Aorta (tissue), 5 donors: ENCODE results near the gene TNP1. TPM values are rescaled to one million over a fixed set of nuclear protein-coding genes. Genes with fewer than 3 reads are reported as not detected.

Source experiments
- ATAC-seq: fragments of 200-7000 bp; cut with Tn5 transposase; one replicate; pipeline ENCODE4 v1.9.1; 2022; ENCODE audit warnings: moderate library complexity; ENCODE audit not compliant: low FRiP score
- DNase-seq, 2 donors: peaks; one replicate each; pipeline ENCODE4 v3.0.0-alpha.2; 2020
- H3K27ac ChIP-seq, 2 donors: one replicate each; pipeline ENCODE4 v1.5.1; 2013; ENCODE audit warnings: low read length in 2 of 2, mild to moderate bottlenecking in 2 of 2, moderate library complexity in 2 of 2, control low read depth in 1 of 2, inconsistent platforms in 1 of 2, low read depth in 1 of 2
- H3K27me3 ChIP-seq, 2 donors: one replicate each; pipeline ENCODE4 v1.6.1; 2013; ENCODE audit warnings: control low read depth in 1 of 2, low read length in 1 of 2, mild to moderate bottlenecking in 1 of 2, moderate library complexity in 1 of 2; ENCODE audit not compliant: insufficient read depth in 2 of 2, control insufficient read depth in 1 of 2
- H3K36me3 ChIP-seq, 2 donors: one replicate each; pipeline ENCODE4 v1.6.1; 2013; ENCODE audit warnings: control low read depth in 1 of 2, low read length in 1 of 2, mild to moderate bottlenecking in 1 of 2; ENCODE audit not compliant: insufficient read depth in 2 of 2, control insufficient read depth in 1 of 2
- H3K4me1 ChIP-seq, 2 donors: one replicate each; pipeline ENCODE4 v1.6.1; 2013; ENCODE audit warnings: low read length in 2 of 2, control low read depth in 1 of 2, mild to moderate bottlenecking in 1 of 2, moderate library complexity in 1 of 2; ENCODE audit not compliant: insufficient read depth in 2 of 2, control insufficient read depth in 1 of 2
- H3K4me3 ChIP-seq, 2 donors: one replicate each; pipeline ENCODE4 v1.5.1; 2013; ENCODE audit warnings: low read length in 2 of 2, control low read depth in 1 of 2, mild to moderate bottlenecking in 1 of 2
- H3K9me3 ChIP-seq: one replicate; pipeline ENCODE4 v1.6.1; 2013; ENCODE audit warnings: mild to moderate bottlenecking, low read length; ENCODE audit not compliant: control insufficient read depth
- WGBS, 2 donors: extraction: QIAGEN DNeasy Blood & Tissue Kit; methylation state at CpG; one replicate each; pipeline ENCODE4 v1.1.7; 2013; 5-methylcytosine and 5-hydroxymethylcytosine counted together
- intact Hi-C, 2 donors: fragments of 100-400 bp; cut with DNase I; formaldehyde crosslinking; loops; one replicate each; pipeline versions ENCODE4 v1.14.2 to v1.15.0; 2022
- polyA plus RNA-seq, 2 donors: library from polyadenylated mRNA; stranded (reverse); fragments of 200-250 nt; gene quantifications; one replicate each; pipeline ENCODE4 v1.2.3, GENCODE V29; 2013
- total RNA-seq, 2 donors: library from RNA; stranded (reverse); fragmentation: NEBNext Ultra II Directional; extraction: Animal tissue kit (Norgen Biotek cat#: 25700); gene quantifications; one replicate each; pipeline ENCODE4 v1.2.1, GENCODE V29; 2021
- donor health status: healthy with polysubstance abuse.
- donor health status: Bipolar disorder and iron deficiency.
- donor health status: DM: no; HTN: no; CAD: no.
- donor health status: DM: no; HTN: no; CAD: no.
- donor health status: DM: yes; HTN: yes; CAD: no.

TNP1 gene
- total and polyA plus RNA-seq, 4 donors, result not detected

- Histone ChIP-seq H3K27ac (no peak overlapping the region), H3K27me3 (no peaks in the 10 kb centered on the region), H3K4me1 (peaks cover 0 to 4% of the 10 kb centered on the region in 2 donors), H3K36me3 (no peaks in the 10 kb centered on the region), H3K9me3 (no peaks in the 10 kb centered on the region), H3K4me3 (no peak overlapping the region)
- intact Hi-C loops, result loop anchor here in 1 of 2 donors (10.0 kb wide), 1 partner anchor 265 kb away; no protein-coding TSS in a partner anchor
- DNase-seq (no peak), ATAC-seq (no peak)
- 96 to 99% methylated on average over 3 of the region's 3 CpGs for WGBS, 2 donors
Measured at GRCh38 chr2:216839688-216840087, 20.2 kb downstream of the TNP1 start.

DNA sequence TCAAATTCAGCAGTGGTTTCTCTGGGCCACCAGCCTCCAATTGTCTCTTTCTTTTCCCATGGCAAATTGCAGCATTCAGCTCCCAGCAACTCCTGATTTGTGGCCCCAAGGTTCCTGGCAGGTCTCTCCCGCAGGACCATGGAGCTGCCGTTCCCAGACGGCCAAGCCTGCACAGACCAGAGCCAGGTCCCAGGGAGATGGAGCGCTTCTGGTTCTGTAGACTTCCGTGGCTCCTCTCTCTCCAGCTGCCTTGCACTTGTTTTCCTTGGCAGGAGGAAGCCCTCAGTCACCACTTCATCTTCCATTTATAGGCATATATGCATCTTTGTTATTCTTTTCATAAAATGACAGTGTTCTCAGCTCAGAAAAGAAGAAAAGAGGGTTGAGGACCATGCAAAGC is 21.7 kb downstream of the TNP1 start:
- no peak overlapping the region for H3K4me3 ChIP-seq
- H3K9me3 ChIP-seq, result no peaks in the 10 kb centered on the region
- H3K27ac ChIP-seq, result peak overlapping the region; percentile 19 to 53
- peaks cover 0 to 4% of the 10 kb centered on the region in 2 donors for H3K4me1 ChIP-seq
- intact Hi-C loops, result loop anchor here in 1 of 2 donors (10.0 kb wide), 1 partner anchor 267 kb away; no protein-coding TSS in a partner anchor
- WGBS, 2 donors, result 0 to 5% methylated on average over 5 of the region's 5 CpGs
- no peaks in the 10 kb centered on the region for H3K27me3 ChIP-seq
- ATAC-seq (peak; percentile 74), DNase-seq (peak; percentile 73 to 81)
- H3K36me3 ChIP-seq, result no peaks in the 10 kb centered on the region

GRCh38 chr2:216837740-216838139 is 22.1 kb downstream of the TNP1 start:
- Histone ChIP-seq H3K27ac (peak overlapping the region; percentile 19 to 53), H3K4me3 (no peak overlapping the region), H3K27me3 (no peaks in the 10 kb centered on the region), H3K36me3 (no peaks in the 10 kb centered on the region), H3K4me1 (peaks cover 0 to 4% of the 10 kb centered on the region in 2 donors), H3K9me3 (no peaks in the 10 kb centered on the region)
- no peak for ATAC-seq
- no peak for DNase-seq
- 92 to 94% methylated on average over 6 of the region's 6 CpGs for WGBS, 2 donors
- intact Hi-C loops, result loop anchor here in 1 of 2 donors (10.0 kb wide), 1 partner anchor 267 kb away; no protein-coding TSS in a partner anchor

DNA sequence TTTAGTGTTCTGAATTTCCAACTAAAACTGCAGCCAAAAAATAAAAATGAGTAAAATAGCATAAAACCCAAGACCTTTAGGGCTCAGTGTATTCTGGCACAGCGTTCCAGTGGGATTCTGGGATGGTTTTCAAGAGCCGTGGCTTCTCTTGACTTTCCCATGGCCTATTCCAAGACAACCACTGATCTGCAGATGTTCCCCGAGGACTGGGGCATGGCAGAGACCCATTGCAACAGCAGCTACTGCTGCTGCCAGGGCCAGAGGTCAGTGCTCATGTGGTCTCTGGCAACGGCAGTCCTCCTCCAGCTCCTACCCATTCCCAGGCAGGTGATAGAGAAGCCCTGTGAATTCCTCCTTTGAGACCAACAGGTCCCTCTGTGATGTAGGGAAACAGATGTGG is 26.8 kb downstream of the TNP1 start:
- no peaks in the 10 kb centered on the region for H3K27me3 ChIP-seq
- H3K9me3 ChIP-seq, result no peaks in the 10 kb centered on the region
- 4 to 6% methylated on average over 4 of the region's 4 CpGs for WGBS, 2 donors
- H3K36me3 ChIP-seq, result no peaks in the 10 kb centered on the region
- peaks cover 0 to 1% of the 10 kb centered on the region in 2 donors for H3K4me1 ChIP-seq
- intact Hi-C loops, result loop anchor here in 1 of 2 donors (10.0 kb wide), 1 partner anchor 272 kb away; no protein-coding TSS in a partner anchor
- ATAC-seq (peak; percentile 59), DNase-seq (peak in 1 of 2 donors; percentile 66)
- H3K4me3 ChIP-seq, result no peak overlapping the region
- peak overlapping the region in 1 of 2 donors; percentile 30 for H3K27ac ChIP-seq

DNA sequence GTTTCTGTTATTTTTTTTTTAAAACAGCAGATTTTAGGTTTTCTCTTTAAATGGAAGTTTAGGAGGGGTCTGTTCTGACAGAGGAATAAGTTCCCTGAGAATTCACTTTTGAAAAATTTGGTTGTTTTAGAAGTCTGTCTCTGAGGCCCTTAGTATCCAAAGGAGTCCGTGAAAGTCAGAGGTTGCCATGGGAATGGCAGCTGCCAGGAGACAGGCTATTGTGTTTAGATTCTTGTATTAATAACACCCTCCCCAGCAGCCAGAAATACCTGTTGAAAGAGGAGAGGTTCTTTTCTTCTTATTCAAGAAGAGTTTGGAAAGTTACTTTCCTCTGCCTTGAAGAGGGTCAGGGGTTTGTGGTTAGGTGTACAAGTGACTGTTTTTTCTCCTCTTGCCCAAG is 29.5 kb downstream of the TNP1 start:
- H3K36me3 ChIP-seq, result no peaks in the 10 kb centered on the region
- H3K4me1 ChIP-seq, result no peaks in the 10 kb centered on the region
- DNase-seq, result no peak
- H3K27me3 ChIP-seq, result no peaks in the 10 kb centered on the region
- 24 to 43% methylated on average over 1 of the region's 1 CpG for WGBS, 2 donors
- H3K27ac ChIP-seq, result no peak overlapping the region
- no peak for ATAC-seq
- intact Hi-C loops, result loop anchor here in 1 of 2 donors (10.0 kb wide), 1 partner anchor 274 kb away; no protein-coding TSS in a partner anchor
- no peaks in the 10 kb centered on the region for H3K9me3 ChIP-seq
- no peak overlapping the region for H3K4me3 ChIP-seq

DNA sequence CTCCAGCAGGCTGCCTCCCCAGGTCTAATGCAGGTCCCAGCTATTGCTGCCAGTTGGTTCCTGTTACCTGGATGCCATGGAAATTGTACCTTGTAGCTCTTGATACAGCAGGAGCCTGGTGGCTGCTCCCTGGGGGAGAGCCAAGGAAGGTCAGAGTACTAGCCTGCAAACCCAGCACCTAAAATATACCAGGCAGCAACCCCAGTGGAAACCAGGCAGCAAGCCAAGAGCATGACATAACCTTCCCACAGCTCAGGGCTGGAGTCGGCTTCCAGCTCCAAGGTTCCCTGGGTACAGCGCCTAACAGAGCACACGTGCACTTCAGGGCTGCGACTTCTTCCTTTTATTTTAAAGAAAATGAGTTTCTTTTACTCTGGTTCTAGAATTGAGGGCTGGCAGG is 30.3 kb downstream of the TNP1 start:
- Histone ChIP-seq H3K4me3 (no peak overlapping the region), H3K27ac (no peak overlapping the region), H3K4me1 (no peaks in the 10 kb centered on the region), H3K9me3 (no peaks in the 10 kb centered on the region), H3K27me3 (no peaks in the 10 kb centered on the region), H3K36me3 (no peaks in the 10 kb centered on the region)
- whole genome bisulfite sequencing, 2 donors, result 13 to 20% methylated on average over 4 of the region's 4 CpGs
- ATAC-seq (peak; percentile 87), DNase-seq (peak; percentile 91 to 93)
- intact Hi-C loops, result loop anchor here in 1 of 2 donors (5.0 kb wide), 1 partner anchor 37 kb away; no protein-coding TSS in a partner anchor

DNA sequence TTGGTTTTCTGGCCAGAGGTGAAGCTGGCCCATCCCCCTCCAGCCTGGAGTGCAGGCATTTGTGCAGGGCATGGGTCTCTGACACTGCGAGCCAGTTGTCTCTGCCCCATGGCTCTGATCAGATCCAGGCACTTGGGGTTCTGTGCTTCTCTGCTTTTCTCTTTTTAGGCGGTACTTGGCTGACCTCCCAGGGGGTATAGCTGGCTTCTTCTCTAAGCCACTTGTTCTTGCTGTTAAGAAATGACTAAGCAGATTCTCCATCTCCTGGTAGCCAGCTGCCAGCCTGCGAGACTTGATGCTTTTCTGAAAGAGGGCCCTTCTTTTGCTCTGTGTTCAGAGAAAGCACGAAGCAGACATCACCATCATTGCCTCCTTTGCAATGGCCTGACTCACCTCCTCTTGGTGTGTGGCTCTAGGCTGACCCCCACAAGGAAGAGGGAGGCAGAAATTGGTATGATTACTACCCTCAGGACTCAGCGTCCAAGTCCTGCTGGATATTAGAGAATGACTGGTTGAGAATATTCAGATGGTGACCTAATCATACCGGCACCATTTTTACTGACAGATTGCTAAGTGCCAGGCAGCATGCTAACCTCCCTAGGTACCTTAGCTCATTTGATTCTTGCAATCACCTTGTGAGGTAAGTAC is 32.7 kb downstream of the TNP1 start:
- no peak overlapping the region for H3K4me3 ChIP-seq
- ATAC-seq (no peak), DNase-seq (no peak)
- no peaks in the 10 kb centered on the region for H3K27me3 ChIP-seq
- WGBS, 2 donors, result 41 to 42% methylated on average over 6 of the region's 6 CpGs
- no peaks in the 10 kb centered on the region for H3K36me3 ChIP-seq
- intact Hi-C loops, result loop anchor here in 1 of 2 donors (5.0 kb wide), 1 partner anchor 35 kb away; no protein-coding TSS in a partner anchor
- no peak overlapping the region for H3K27ac ChIP-seq
- H3K4me1 ChIP-seq, result no peaks in the 10 kb centered on the region
- H3K9me3 ChIP-seq, result no peaks in the 10 kb centered on the region

GRCh38 chr2:216822470-216822869 is 37.4 kb downstream of the TNP1 start:
- no peaks in the 10 kb centered on the region for H3K4me1 ChIP-seq
- 32 to 51% methylated on average over 1 of the region's 1 CpG for WGBS, 2 donors
- H3K9me3 ChIP-seq, result no peaks in the 10 kb centered on the region
- no peaks in the 10 kb centered on the region for H3K36me3 ChIP-seq
- DNase-seq (no peak), ATAC-seq (no peak)
- no peak overlapping the region for H3K4me3 ChIP-seq
- no peak overlapping the region for H3K27ac ChIP-seq
- intact Hi-C loops, result no loop called here
- no peaks in the 10 kb centered on the region for H3K27me3 ChIP-seq

DNA sequence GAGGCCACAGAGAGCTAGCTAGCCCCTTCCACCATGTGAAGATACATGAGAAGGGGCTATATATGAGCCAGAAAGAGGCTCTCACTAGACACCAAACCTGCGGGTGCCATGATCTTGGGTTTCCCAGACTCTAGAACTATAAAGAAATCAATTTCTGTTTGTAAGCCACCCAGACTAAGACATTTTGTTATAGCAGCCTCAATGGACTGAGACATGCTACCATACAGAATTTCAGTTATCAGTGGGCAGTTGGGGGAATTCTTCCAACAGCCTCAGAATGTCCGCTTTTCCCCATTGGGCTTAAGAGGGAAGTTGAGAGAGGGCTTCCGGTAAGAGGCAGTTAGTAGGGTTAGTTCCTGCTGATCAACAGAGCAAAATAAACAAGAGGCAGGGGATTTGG is 39.2 kb downstream of the TNP1 start:
- WGBS, 2 donors, result 93 to 95% methylated on average over 3 of the region's 3 CpGs
- no peak for DNase-seq
- H3K27me3 ChIP-seq, result no peaks in the 10 kb centered on the region
- no peak overlapping the region for H3K27ac ChIP-seq
- intact Hi-C loops, result no loop called here
- no peak overlapping the region for H3K4me3 ChIP-seq
- no peaks in the 10 kb centered on the region for H3K9me3 ChIP-seq
- H3K36me3 ChIP-seq, result no peaks in the 10 kb centered on the region
- ATAC-seq, result no peak
- no peaks in the 10 kb centered on the region for H3K4me1 ChIP-seq
